Activated CD4-positive, alpha-beta memory T cell treated with anti-CD3 and anti-CD28 coated beads, Interleukin-2, amount 10 ng/mL, durations not matched to agents 7 days and 5 days (primary cell): ENCODE measurements around the gene EDN2. TPM values are rescaled to one million over a fixed set of nuclear protein-coding genes. Genes with fewer than 3 reads are reported as not detected.

ENCODE experiments used
- CTCF ChIA-PET: fragments of 350-600 bp; sonication (Branson Sonifier 250); formaldehyde crosslinking; loops from one replicate; lab custom pipeline; 2021; ENCODE audit warnings: antibody characterized with exemption, inconsistent platforms; lab: Charles Lee
- POLR2A ChIA-PET: fragments of 350-600 bp; sonication (Branson Sonifier 250); formaldehyde crosslinking; loops from one replicate; lab custom pipeline; 2021; ENCODE audit warnings: antibody characterized with exemption; lab: Charles Lee
- DNase-seq: peaks from one replicate; pipeline ENCODE4 v3.0.0-alpha.2; 2020
- H3K27ac Mint-ChIP-seq: one replicate; pipeline ENCODE4 v1.8.0; 2021; ENCODE audit warnings: mild to moderate bottlenecking, mixed read lengths
- H3K27me3 Mint-ChIP-seq: one replicate; pipeline ENCODE4 v1.8.0; 2021; ENCODE audit warnings: mixed read lengths
- H3K36me3 Mint-ChIP-seq: one replicate; pipeline ENCODE4 v1.8.0; 2021; ENCODE audit warnings: low read depth, mixed read lengths
- H3K4me1 Mint-ChIP-seq: one replicate; pipeline ENCODE4 v1.8.0; 2021; ENCODE audit warnings: mixed read lengths
- H3K4me3 Mint-ChIP-seq: one replicate; pipeline ENCODE4 v1.8.0; 2021; ENCODE audit warnings: mild to moderate bottlenecking, mixed read lengths
- H3K9me3 Mint-ChIP-seq: one replicate; pipeline ENCODE4 v1.8.0; 2021; ENCODE audit warnings: mixed read lengths
- total RNA-seq, 2 experiments: library from RNA; stranded (reverse); gene quantifications; one replicate each; pipeline ENCODE4 v1.2.3, GENCODE V29; 2021

The EDN2 gene
- total RNA-seq, 2 experiments from 2014 or later, result not detected

DNA sequence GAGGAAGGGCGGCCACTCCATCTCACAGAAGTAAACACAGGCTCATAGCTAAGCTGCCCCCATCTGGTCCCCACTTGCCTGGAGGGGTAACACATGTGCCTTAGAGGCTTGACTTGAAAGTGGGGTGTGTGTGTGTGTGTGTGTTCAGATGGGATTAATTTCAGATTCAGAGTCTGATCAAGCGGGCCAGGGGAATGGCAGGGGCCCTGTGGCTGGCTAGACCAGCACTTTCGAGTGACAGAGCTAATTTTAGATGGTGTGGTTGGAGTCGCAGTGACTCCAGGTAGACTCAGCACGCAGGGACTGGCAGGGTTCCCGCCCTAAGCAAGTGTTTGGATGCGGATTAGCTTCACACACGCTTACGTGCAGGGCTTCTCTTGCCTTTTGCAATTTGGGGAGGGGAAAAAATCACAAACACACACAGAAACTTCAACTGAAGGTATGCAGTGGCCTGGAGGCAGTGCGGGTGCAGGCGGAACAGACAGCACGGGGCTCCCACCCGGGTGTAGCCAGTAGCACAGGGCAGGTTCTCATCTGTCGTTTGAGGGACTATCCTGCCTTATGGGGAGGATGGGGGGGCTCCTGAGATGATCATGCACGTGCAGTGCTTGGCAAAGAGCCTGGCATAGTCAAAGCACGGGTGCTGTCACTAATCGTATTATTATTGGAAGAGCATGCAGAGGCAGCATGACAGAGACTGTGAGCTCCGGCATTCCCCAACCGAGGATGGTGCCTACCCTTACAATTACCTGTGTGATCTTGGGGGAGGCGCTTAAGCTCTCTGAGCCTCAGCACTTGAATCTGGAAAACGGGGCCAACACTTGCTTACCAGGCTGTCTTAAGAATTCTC, 1.3 kb downstream of the EDN2 start:
- H3K4me3 Mint-ChIP-seq, result no peak overlapping the region

DNA sequence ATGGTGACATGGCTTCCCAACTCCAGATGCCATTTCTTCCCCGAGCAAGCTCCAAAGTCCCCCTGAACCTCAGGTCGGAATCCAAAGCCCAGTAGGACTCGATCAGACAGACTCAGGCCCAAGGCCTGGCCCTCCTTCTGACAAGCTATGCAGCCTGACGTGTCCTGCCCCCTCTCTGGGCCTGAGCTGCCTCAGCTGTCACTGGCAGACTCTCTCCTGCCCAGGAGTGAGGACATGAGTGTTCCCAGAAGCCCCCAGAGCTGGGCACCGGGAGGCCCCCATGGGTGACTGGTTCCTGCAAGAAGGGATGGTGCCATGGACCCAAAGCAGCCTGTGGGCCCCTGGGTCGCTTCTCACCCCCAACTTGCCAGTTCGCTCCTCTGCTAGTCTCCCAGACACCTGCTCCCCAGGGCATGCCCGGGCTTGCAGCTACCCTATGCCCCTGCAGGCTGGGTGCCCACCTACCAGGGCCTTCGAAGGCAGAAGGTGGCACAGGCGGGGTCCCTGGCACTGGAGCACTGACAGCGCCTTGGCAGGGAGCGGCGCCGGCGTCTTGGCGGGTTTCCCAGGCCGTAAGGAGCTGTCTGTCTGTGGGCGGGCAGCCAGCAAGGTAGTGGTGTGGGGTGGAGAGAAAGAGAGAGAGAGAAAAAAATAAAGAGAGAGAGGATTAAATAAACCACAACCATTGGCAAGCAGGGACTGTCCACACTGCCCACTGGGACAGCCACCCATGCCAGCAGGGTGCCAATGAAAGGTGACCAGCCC, 2.3 kb downstream of the EDN2 start:
- CTCF ChIA-PET, result no interaction called here
- peaks cover 12% of the 10 kb centered on the region for H3K27me3 Mint-ChIP-seq
- DNase-seq, result no peak
- no peaks in the 10 kb centered on the region for H3K9me3 Mint-ChIP-seq
- no peak overlapping the region for H3K27ac Mint-ChIP-seq
- no peaks in the 10 kb centered on the region for H3K36me3 Mint-ChIP-seq
- POLR2A ChIA-PET, result no interaction called here
- peaks cover 11% of the 10 kb centered on the region for H3K4me1 Mint-ChIP-seq
- H3K4me3 Mint-ChIP-seq, result no peak overlapping the region

More for the DNA sequence above, 1.3 kb downstream of the EDN2 start:
- Mint-ChIP-seq H3K4me1 (peaks cover 14% of the 10 kb centered on the region), H3K36me3 (no peaks in the 10 kb centered on the region), H3K27me3 (peaks cover 14% of the 10 kb centered on the region), H3K9me3 (no peaks in the 10 kb centered on the region), H3K27ac (no peak overlapping the region)
- DNase-seq, result no peak
- POLR2A ChIA-PET, result no interaction called here
- CTCF ChIA-PET, result interaction anchor here (1.2 kb wide), 1 partner anchor 9 kb away, joined by 3 read pairs; no protein-coding TSS in a partner anchor

DNA sequence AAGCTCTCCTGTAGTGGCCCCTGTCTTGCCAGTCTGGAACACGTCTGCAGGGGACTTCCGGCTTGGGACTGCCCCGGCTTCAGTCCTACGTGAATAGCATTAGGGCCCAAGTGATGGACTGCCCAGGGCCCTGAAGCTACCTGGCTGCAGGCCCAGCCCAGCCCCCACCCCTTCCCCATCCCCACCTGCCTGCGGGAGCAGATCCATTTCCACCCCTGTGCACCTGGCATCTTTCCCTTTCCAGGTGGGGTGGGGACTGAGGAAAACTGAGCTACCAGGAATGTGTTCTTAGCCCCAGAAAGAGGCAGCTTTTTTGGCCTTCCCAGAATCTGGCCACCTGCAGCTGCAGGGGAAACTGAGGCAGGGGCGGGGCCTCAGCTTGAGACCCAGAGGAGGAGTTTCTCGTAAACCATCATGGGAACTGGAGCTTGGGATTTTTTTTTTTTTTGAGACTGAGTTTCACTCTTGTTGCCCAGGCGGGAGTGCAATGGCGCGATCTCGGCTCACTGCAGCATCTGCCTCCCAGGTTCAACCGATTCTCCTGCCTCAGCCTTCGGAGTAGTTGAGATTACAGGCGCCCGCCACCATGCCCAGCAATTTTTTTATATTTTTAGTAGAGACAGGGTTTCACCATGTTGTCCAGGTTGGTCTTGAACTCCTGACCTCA, 3.2 kb downstream of the EDN2 start:
- Mint-ChIP-seq H3K27me3 (peaks cover 6% of the 10 kb centered on the region), H3K9me3 (no peaks in the 10 kb centered on the region), H3K4me3 (no peak overlapping the region), H3K4me1 (peaks cover 5% of the 10 kb centered on the region), H3K27ac (no peak overlapping the region), H3K36me3 (no peaks in the 10 kb centered on the region)
- DNase-seq, result no peak
- CTCF ChIA-PET, result interaction anchor here (1.6 kb wide), 1 partner anchor 12 kb away, joined by 3 read pairs; no protein-coding TSS in a partner anchor
- POLR2A ChIA-PET, result no interaction called here

DNA sequence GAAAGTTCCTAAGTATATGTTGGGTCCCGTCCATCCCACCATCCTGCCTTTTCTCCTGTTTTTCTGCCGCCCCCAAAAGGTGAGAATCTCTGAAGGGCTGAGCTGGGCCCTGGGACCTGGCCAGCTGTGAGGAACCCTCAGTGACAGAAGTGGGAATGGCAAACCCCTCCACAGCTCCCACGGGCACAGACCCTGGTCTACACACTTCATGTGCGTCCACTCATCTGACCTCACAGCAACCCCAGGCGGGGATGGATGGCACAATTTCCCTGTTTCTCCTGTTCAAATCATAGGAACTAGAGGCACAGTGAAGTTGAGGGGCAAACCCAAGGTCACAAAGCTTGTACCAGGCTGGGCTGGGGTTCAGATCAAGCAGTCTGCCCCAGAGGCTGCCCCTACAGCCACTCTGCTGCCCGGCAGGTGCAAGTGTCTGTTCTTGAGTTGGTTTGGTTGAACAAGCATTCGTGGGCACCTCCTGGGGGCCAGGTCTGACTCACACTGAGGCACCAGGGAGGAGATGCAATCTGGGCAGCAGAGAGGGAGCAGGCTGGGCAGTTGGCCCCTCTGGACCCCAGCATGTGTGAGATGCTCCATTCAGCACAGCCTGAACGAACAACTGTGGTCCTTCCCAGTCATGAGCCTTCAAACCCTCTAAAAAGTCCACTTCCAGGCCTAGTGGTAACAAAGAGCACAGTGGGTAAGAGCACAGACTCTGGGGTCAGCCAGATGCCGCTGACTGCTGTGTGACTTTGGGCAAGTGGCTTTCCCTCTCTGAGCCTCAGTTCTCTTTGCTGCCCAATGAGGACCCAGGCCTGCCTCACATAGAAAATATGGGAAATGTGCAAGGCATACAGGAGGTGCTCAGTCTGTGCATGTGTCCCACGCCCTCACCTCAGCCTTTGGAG, 4.0 kb downstream of the EDN2 start:
- ChIA-PET CTCF (interaction anchor here (1.6 kb wide), 1 partner anchor 13 kb away, joined by 3 read pairs; no protein-coding TSS in a partner anchor), POLR2A (no interaction called here)
- no peak overlapping the region for H3K27ac Mint-ChIP-seq

DNA sequence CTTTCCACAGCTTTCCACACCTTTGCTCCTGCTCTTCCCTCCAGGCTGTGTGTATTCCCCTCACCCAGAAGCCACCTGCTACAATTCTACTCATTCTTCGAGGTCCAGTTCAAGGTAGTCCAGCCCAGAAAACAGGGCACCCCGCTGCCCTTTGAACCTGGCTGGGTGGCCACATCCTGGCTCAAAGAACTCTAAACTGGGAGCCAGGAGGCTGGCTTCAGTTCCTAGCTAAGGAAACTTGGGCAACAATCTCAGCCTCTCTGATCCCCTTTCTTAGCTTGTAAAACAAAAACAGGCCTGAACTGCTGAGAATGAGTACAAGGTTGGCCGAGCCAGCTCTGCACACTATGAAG, 4.7 kb downstream of the EDN2 start:
- CTCF ChIA-PET, result no interaction called here
- H3K36me3 Mint-ChIP-seq, result no peaks in the 10 kb centered on the region
- H3K27me3 Mint-ChIP-seq, result no peaks in the 10 kb centered on the region
- H3K9me3 Mint-ChIP-seq, result no peaks in the 10 kb centered on the region
- no peaks in the 10 kb centered on the region for H3K4me1 Mint-ChIP-seq
- no peak for DNase-seq
- no peak overlapping the region for H3K4me3 Mint-ChIP-seq
- POLR2A ChIA-PET, result no interaction called here
- no peak overlapping the region for H3K27ac Mint-ChIP-seq

More for the DNA sequence above, 4.0 kb downstream of the EDN2 start:
- DNase-seq, result no peak
- H3K36me3 Mint-ChIP-seq, result no peaks in the 10 kb centered on the region
- no peaks in the 10 kb centered on the region for H3K9me3 Mint-ChIP-seq
- no peaks in the 10 kb centered on the region for H3K4me1 Mint-ChIP-seq
- H3K4me3 Mint-ChIP-seq, result no peak overlapping the region
- no peaks in the 10 kb centered on the region for H3K27me3 Mint-ChIP-seq

DNA sequence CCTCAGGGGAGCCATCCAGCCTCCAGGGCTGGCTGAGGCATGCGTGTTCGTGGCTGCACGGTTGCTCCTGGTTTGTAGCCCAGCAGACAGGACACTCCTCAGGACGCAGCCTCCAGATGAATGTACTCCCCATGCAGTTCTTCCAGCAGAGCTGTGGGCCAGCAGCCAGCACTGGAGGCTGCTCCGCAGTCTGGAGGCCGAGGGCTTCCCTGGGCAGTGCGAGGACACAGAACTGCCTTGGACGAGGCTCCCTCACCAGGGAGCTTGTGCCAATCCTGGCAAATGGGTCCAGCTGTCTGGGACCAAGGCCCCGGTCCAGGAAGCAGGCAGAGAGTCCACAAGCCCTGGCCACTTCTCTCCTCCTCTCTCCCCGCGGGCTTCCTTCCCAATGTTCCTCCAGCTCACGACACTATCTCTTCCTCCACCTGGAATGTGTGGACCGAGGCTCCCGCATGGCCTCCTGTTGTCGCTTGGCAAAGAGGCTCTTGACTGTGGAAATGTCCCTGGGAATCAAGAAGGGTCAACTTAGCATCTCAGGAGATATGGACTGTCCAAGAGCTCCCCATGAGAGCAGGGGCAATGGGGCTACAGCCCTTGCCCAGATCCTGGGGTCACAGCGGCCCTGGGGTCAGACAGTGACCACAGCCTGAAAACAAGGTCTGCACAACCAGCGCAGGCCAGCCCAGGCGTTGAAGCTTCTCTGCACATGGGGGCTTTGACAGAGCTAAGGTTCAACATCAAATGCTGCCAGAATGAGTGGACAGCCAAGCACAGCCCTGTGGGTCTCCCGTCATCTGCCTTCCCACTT, 5.3 kb downstream of the EDN2 start:
- Mint-ChIP-seq H3K4me1 (no peaks in the 10 kb centered on the region), H3K27me3 (no peaks in the 10 kb centered on the region), H3K9me3 (no peaks in the 10 kb centered on the region), H3K27ac (no peak overlapping the region), H3K36me3 (no peaks in the 10 kb centered on the region), H3K4me3 (no peak overlapping the region)
- ChIA-PET CTCF (no interaction called here), POLR2A (no interaction called here)
- no peak for DNase-seq

DNA sequence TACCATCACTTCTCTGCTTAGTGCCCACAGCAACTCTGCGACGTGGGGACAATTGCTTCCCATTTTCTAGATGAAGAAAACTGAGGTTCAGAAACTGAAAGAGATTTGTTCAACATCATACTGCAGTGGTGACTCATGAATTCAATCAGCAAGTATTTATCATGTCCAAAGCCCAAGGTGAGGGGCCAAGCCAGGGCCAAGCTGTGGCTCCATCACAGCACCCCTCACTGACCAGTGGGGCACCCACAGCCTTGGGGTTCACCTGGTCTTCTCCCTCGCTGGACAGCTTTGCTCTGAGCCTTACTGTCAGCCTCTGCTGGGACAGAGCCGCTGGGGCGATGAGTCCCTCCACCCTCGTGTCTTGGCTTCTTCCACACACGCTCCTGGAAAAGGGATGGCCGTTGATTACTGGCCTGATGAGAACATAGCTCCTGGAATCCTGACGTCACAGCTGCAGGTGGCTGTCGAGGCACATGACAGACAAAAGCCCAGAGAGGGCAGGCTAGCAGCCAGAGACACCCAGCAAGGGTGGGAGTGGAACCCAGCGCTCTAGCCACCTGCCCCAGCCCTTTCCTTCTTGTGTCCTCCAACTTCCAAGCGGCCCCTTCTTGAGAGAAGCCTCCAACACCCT, 6.2 kb downstream of the EDN2 start:
- DNase-seq, result no peak
- H3K4me3 Mint-ChIP-seq, result no peak overlapping the region
- no peaks in the 10 kb centered on the region for H3K36me3 Mint-ChIP-seq
- POLR2A ChIA-PET, result no interaction called here
- CTCF ChIA-PET, result interaction anchor here (1.4 kb wide), 1 partner anchor 14 kb away, joined by 3 read pairs; no protein-coding TSS in a partner anchor
- no peaks in the 10 kb centered on the region for H3K4me1 Mint-ChIP-seq
- H3K9me3 Mint-ChIP-seq, result no peaks in the 10 kb centered on the region
- no peak overlapping the region for H3K27ac Mint-ChIP-seq
- H3K27me3 Mint-ChIP-seq, result no peaks in the 10 kb centered on the region

DNA sequence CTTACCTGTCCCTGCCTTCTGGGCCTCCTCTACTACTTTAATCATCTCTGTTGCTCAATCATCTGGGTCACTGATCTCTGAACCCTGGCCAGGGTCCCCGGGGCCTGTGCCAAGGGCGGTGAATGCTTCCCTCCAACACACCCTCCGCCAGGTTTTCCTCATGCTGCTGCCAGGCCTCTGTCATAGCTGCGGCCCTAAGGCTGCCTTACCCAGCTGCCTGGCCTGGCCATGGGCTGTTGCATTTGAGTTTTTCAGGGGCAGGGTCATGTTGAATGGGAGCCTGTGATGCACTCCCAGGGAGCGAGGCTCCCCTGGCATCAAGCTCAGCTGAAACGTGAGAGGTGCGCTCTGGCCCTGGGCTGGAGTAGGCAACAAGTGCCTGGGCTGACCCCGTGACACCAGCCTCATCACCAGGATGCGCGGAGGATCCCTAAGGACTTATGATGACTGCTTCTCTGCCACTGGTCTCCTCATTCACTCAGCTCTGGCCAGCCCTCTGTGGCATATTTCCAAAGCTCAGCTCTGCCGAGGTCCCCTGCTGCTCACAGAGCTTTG, 7.6 kb downstream of the EDN2 start:
- ChIA-PET CTCF (interaction anchor here (1.4 kb wide), 1 partner anchor 15 kb away, joined by 3 read pairs; no protein-coding TSS in a partner anchor), POLR2A (no interaction called here)
- Mint-ChIP-seq H3K27me3 (peaks cover 7% of the 10 kb centered on the region), H3K4me3 (no peak overlapping the region), H3K9me3 (no peaks in the 10 kb centered on the region), H3K36me3 (no peaks in the 10 kb centered on the region), H3K27ac (no peak overlapping the region), H3K4me1 (no peaks in the 10 kb centered on the region)
- no peak for DNase-seq

DNA sequence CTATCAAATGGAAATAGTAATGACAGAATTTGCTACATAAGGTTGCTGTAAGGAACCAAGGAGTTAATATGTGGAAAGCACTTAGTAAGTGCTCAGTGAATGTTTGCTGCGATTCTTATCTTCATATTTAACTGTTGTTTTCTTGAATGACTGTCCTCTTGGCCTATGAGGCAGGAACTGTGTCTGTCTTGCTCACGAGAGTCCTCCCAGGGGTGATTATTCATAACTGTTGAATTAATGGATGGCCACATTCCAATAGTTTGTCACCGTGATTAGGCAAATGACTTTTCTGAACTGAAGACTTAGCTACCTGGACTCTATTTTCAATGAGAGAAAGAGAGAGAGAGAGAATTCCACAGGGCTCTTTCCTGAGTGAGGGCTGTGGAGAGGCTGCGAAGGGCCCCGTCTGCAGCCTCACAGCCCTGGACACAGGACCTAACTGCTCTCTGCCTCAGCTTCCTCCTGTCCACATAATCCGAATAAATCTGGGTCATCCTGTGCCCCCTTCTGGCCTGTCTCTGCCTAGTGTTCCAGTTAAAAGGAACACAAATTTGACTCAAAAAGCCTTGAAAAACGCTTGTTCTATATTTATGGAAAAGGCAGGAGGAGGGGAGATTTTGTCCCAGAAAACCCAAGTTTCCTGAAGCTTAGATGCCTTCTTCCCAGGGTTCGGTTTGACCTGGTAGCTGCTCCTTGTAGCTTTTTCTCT, 8.5 kb downstream of the EDN2 start:
- Mint-ChIP-seq H3K4me1 (no peaks in the 10 kb centered on the region), H3K27ac (no peak overlapping the region), H3K4me3 (no peak overlapping the region), H3K9me3 (no peaks in the 10 kb centered on the region), H3K27me3 (peaks cover 7% of the 10 kb centered on the region), H3K36me3 (no peaks in the 10 kb centered on the region)
- ChIA-PET POLR2A (interaction anchor here (1.6 kb wide), 1 partner anchor 8 kb away, joined by 3 read pairs; no protein-coding TSS in a partner anchor), CTCF (no interaction called here)
- no peak for DNase-seq

DNA sequence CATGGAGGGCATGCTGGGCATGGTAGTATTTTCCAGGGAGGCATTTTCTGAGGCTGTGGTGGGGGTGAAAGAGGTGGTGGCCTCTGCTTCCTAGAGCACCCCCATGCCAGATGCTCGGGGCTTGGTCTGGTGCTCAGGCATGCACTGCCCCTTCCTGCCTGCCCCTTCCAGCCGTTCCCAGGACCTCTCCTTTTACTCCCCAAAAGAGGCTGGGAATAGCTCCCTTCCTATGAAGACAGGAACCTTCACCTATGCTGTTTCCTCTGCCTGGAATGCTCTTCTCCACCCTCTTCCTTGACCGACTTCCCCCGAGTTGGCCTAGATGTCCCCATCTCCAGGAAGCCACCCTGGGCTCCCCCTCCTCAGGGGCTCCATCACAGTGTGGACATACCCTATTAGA, 9.1 kb downstream of the EDN2 start:
- no peaks in the 10 kb centered on the region for H3K36me3 Mint-ChIP-seq
- POLR2A ChIA-PET, result interaction anchor here (1.6 kb wide), 1 partner anchor 9 kb away, joined by 3 read pairs; no protein-coding TSS in a partner anchor
- H3K9me3 Mint-ChIP-seq, result no peaks in the 10 kb centered on the region
- DNase-seq, result no peak
- CTCF ChIA-PET, result no interaction called here
- no peak overlapping the region for H3K27ac Mint-ChIP-seq
- no peak overlapping the region for H3K4me3 Mint-ChIP-seq
- H3K4me1 Mint-ChIP-seq, result no peaks in the 10 kb centered on the region
- peaks cover 7% of the 10 kb centered on the region for H3K27me3 Mint-ChIP-seq
